HG03280 (cell line): Measurements from ENCODE around the gene FZD4.
"Not testable (repeated sequence)": the region's sequence is repeated elsewhere in the genome, so short reads cannot be mapped to it uniquely, and the experiment has no call there.

Experiments used
- ATAC-seq: cut with Tn5 transposase; IDR thresholded peaks from one replicate; pipeline ENCODE4 v1.9.1; 2021; ENCODE audit warnings: mild to moderate bottlenecking, moderate library complexity; ENCODE audit not compliant: unreplicated experiment

FZD4 gene

DNA sequence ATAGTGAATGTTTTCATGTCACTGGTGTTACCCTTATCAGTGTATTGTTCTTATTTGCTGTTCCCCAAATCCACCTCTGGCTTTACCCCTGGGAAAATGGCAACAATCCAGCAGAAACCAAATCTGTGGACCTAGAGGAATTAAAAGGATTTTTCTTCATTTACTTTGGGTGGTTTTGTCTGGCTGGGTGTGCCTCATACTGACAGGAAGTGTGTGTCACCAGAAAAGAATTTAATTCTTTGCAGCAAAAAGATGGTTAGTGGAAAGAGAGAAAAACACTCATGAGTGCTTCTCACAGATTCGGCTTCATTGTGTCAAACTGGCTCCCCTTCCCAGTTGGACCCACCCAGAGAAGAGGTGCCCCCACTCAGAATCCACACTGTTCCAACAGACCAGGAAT is 38.9 kb downstream of the FZD4 start:
- no peak for ATAC-seq

DNA sequence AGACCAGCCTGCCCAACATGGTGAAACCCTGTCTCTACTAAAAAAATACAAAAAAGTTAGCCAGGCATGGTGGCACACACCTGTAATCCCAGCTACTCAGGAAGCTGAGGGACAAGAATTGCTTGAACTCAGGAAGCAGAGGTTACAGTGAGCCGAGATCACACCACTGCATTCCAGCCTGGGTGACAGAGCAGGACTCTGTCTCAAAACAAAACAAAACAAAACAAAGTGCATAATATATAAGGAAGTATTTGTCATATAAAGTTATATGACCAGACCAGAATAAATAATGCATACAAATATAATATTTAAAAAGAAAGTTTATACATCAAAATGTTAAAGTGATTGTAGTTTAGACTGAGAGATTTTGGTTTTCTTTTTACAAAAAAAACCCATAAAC is 39.3 kb downstream of the FZD4 start:
- ATAC-seq = not testable (repeated sequence)

DNA sequence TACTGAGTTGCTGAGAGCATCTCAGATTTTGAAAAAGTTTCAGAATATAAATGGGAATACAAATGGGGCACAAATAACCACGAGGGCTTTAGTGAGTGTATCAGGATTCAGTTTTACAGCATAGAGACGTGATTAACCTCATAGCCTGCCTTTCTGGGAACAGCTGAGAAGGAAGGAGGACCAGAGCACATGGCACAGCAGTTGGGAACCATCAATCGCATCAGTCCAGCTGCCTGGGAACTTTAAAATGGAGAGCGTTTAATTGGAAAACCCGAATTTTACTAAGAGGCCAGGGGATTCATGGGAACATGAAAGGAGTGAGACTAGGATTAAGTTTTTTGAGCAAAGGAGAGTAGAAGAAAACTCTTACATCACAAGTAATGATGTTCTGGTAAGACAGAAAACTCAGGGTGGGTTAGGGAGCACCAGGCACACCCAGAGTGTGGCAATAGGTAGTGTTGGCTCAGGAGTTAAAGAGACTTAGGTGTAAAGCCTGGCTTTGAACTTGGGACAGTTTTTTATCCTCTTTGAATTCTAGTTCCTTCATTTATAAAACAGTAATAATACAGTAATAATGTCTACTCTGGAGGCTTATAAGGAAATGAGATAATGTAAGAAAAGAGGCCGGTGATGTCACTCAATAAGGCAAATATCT is 40.2 kb downstream of the FZD4 start:
- ATAC-seq = no peak

DNA sequence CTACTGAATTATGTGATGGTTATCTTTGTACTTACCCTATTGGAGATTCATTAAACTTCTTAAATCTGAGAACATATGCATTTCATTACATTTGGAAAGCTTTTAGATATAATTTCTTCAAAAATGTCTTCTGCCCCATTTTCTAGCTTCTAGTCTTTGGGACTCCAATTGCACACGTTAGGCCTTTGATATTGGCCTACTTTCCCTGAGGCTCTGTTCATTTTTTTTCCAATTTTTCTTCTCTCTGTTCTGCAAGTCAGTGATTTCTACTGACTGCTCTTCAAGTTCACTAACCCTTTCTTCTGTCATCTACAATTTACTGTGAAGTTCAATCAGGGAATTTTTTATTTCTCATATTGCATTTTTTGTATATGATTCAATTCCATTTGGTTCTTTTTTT is 43.0 kb downstream of the FZD4 start:
- no peak for ATAC-seq

DNA sequence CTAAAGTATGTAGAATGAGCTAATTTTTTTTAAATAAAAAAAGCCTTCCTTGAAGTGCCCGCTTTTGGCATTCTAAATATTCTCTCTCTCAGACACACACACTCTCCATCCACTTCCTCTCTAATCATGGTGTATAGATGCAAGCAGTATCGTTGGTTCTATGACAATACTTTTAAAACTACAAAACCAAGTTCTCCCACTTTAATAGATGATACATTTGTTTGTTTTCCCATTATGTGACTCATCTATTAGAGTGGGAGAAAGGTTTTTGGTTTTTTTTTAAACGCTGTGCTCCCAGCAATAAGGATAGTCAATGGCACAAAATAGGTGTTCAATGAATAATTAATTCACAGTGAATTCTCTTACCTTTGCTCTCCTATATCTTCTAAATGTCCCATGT is 44.6 kb downstream of the FZD4 start:
- no peak for ATAC-seq

DNA sequence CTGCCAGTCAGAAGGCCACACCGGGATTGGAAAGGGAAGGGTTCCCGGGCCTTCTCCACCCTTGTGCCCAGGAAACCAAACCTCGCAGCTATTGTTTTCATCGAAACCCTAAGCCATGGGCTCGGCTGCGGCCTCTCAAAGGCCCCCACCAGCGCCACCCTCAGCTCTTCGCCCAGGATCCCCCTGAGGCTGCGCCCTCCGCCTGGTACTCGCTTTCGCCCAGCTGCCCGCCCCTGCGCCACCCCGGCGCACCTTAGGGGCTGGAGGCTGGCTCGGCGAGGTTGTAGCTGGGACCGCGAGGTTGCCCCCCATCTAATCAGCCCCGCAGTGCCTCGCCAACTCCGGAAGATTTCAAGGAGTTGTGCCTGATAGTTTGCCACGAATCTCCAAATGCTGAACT is 49.0 kb downstream of the FZD4 start:
- no peak for ATAC-seq

DNA sequence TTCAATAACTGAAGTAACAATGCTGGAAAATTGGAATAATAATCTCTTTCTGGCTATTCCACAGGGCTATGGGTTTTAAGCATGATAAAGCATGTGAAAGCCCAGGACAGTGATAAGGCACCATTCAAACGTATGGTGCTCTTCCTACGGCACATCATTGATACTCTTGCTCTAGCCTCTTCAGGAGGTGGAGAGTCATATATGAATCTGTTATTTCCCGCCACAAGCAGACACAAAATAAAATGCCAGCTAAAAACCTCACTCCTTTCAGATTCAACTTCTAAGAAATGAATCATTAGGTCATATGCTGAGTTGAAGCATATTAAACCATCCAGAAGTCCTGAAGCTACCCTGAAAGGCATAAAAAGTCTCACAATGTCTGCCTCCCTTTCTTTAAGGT is 49.9 kb downstream of the FZD4 start:
- ATAC-seq = no peak

DNA sequence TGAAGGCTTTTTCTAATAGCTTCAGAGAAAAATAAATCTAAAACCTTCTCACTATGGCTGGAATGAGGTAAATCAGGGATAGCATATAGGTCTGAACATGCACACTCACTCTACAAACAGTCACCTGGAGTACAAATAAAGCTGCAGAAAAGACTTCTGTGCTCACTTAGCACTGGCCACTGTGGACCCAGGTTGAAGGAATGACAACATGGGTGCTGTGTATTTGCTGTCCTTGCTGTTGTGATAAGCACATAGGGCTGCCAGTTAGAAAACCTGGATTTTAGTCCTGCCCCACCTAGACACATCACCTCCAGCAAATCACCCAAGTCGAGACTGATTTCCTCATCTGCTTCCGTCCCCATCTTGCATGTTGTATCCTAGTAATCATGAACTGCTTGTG is 51.2 kb downstream of the FZD4 start:
- no peak for ATAC-seq

DNA sequence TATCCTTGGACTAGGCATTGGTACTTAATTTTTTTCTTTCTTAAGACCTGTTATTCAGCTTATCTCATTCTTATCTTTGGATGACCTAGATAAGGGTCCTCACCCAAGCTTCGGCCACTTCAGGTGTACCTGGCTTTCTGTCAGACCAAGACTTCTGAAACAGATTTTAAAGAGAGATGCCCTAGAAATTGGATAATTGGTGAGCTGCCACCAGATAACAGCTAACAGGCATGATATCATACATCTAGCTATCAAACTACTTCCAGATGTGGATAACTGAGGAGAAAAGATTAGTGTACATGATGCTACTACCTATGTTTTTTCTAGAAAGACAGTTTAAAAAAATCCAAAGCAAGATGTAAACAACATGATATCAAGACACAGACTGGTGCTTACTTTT is 52.9 kb downstream of the FZD4 start:
- ATAC-seq = no peak

DNA sequence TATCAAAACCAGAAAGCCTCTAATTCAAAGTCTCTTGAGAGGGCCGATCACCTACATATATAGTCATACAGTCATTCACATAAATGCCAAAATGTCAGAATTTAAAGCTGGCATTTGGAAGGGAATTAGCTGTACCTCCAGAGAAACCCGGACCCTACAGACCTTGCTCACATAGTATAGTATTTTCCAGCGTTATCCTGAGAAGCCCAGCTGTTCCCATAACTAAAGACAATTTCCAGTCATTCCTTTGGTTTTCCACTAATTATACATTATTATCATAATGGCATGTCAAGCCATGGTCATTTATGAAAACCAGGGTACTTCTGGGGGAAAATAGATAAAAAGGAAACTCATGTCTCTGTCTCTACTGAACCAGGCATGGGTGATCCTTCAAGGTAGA is 53.6 kb downstream of the FZD4 start:
- ATAC-seq = no peak

DNA sequence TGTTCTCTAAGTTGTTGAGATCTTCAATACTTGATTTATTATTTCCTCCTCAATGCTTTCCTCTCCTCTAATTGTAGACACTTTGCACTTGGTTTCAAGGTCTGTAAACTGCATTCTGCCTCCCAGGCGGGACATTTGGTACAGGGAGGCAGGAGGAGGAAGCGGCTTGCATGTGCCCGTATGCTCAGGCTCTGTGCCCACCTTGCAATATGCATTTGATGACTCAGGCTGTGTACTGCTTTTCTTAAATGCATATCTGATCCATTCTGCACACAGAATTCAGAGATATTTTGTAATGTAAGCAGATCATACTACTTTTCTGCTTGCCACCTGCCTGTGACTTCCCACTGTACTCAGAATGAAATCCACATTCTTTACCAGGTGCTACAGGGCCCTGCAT is 55.0 kb downstream of the FZD4 start:
- no peak for ATAC-seq

DNA sequence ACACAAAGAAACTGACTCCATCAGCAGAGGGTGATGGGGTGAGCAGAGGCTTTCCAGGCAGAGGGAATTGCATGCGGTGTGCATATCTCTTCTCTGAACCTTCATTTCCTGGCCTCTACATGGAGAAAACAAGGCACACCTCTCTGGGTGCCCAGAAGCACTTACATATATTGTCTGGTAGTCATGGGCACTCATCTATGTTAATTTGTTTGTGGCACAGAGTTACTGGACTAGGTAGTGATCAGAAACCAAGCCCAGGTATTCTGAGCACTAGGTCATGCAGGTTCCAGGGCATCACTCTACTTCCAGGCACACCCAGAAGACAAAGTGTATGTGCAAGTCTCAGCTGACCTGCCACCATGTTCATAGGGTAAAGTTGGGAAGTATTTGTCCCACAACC is 56.5 kb downstream of the FZD4 start:
- no peak for ATAC-seq

DNA sequence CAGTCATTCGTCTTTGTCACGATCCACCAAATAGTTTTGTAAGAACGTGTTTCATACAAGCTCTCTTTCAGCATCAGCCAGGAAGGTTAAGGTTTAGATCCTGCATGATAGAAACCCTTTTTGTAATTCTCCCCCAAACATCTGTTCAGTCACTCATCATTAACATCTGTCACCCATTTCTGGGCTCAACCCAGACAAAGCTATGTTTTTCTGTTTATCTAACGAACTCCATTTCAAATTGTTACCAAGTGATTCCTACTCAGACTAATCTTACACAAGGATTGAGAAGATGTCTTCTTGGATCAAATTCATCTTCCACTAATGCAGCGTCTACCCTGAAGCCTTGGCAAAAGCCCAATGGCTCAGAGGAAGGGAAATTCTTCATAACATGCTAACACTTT is 58.8 kb downstream of the FZD4 start:
- no peak for ATAC-seq
